ACHN (cell line): ENCODE results near the gene LIN37.

ENCODE experiments used
- DNase-seq: peaks from one replicate; pipeline ENCODE4 v3.0.0-alpha.2; 2015
- in situ Hi-C: cut with HindIII; loops from 2 replicates; pipeline ENCODE4 v1.10.0; 2017; ENCODE audit warnings: low sequenced_read_pairs, low pct_ligation_motif_present, low pct_unique_long_range_greater_than_20kb

Gene LIN37

GRCh38 chr19:35781650-35782049 lies 33.3 kb downstream of the LIN37 start:
- no peak for DNase-seq
- in situ Hi-C loops = no loop called here

- DNase-seq = no peak
- in situ Hi-C loops = no loop called here
Measured at GRCh38 chr19:35782589-35782988, 34.2 kb downstream of the LIN37 start.

GRCh38 chr19:35783469-35784434 lies 35.4 kb downstream of the LIN37 start:
- DNase-seq = no peak
- in situ Hi-C loops = no loop called here

- in situ Hi-C loops = no loop called here
- DNase-seq = no peak
Measured at GRCh38 chr19:35784503-35785338, 36.3 kb downstream of the LIN37 start.

GRCh38 chr19:35785339-35785627 lies 36.9 kb downstream of the LIN37 start:
- in situ Hi-C loops = no loop called here
- DNase-seq = no peak

- in situ Hi-C loops = no loop called here
Measured at GRCh38 chr19:35786299-35787160, 38.2 kb downstream of the LIN37 start.

GRCh38 chr19:35787227-35787799 lies 38.9 kb downstream of the LIN37 start:
- in situ Hi-C loops = no loop called here
- no peak for DNase-seq

More at GRCh38 chr19:35786299-35787160, 38.2 kb downstream of the LIN37 start:
- no peak for DNase-seq

GRCh38 chr19:35788205-35788960 lies 40.0 kb downstream of the LIN37 start:
- DNase-seq = no peak
- in situ Hi-C loops = no loop called here

- DNase-seq = no peak
- in situ Hi-C loops = no loop called here
Measured at GRCh38 chr19:35789195-35789977, 41.0 kb downstream of the LIN37 start.

- DNase-seq = no peak
- in situ Hi-C loops = no loop called here
Measured at GRCh38 chr19:35789978-35790944, 41.9 kb downstream of the LIN37 start.

- in situ Hi-C loops = no loop called here
- DNase-seq = no peak
Measured at GRCh38 chr19:35790981-35791813, 42.8 kb downstream of the LIN37 start.

GRCh38 chr19:35791814-35792279 lies 43.5 kb downstream of the LIN37 start:
- DNase-seq = no peak
- in situ Hi-C loops = no loop called here

GRCh38 chr19:35792312-35792711 lies 43.9 kb downstream of the LIN37 start:
- no peak for DNase-seq
- in situ Hi-C loops = no loop called here

- in situ Hi-C loops = no loop called here
- no peak for DNase-seq
Measured at GRCh38 chr19:35792888-35793287, 44.5 kb downstream of the LIN37 start.
